Measurements from ENCODE around the gene CD99L2.

The CD99L2 gene

GRCh38 chrX:150761819-150762216 is 136.7 kb downstream of the CD99L2 start:
- Histone ChIP-seq H3K9ac (no peak overlapping the region), H3K36me3 (ENCODE audit: control insufficient read depth, insufficient read depth, low read length) (no peaks in the 10 kb centered on the region), H3K79me2 (no peaks in the 10 kb centered on the region), H3K9me3 (ENCODE audit: control insufficient read depth, low read length) (no peaks in the 10 kb centered on the region), H3K4me2 (ENCODE audit: low read length) (no peak overlapping the region), H3K27ac (no peak overlapping the region), H2AFZ (no peak overlapping the region), H3K4me3 (ENCODE audit: low read depth, low read length) (no peak overlapping the region), H3K27me3 (ENCODE audit: control insufficient read depth, insufficient read depth, low read length) (no peaks in the 10 kb centered on the region), H3K4me1 (no peaks in the 10 kb centered on the region)
- no peak for TF ChIP-seq CTCF (IDR thresholded peaks at IDR 0.05)

GRCh38 chrX:150761176-150761818 is 137.2 kb downstream of the CD99L2 start:
- no peak overlapping the region for H3K27ac ChIP-seq
- no peak overlapping the region for H3K4me2 ChIP-seq (ENCODE audit: low read length)
- TF ChIP-seq CTCF (IDR thresholded peaks at IDR 0.05) = no peak
- no peaks in the 10 kb centered on the region for H3K9me3 ChIP-seq (ENCODE audit: control insufficient read depth, low read length)
- H3K36me3 ChIP-seq (ENCODE audit: control insufficient read depth, insufficient read depth, low read length) = no peaks in the 10 kb centered on the region
- no peaks in the 10 kb centered on the region for H3K27me3 ChIP-seq (ENCODE audit: control insufficient read depth, insufficient read depth, low read length)
- no peaks in the 10 kb centered on the region for H3K79me2 ChIP-seq
- H3K4me1 ChIP-seq = no peaks in the 10 kb centered on the region
- no peak overlapping the region for H3K4me3 ChIP-seq (ENCODE audit: low read depth, low read length)
- H2AFZ ChIP-seq = no peak overlapping the region
- no peak overlapping the region for H3K9ac ChIP-seq

GRCh38 chrX:150759568-150760416 is 138.7 kb downstream of the CD99L2 start:
- no peak overlapping the region for H3K4me3 ChIP-seq (ENCODE audit: low read depth, low read length)
- no peak overlapping the region for H2AFZ ChIP-seq
- H3K79me2 ChIP-seq = no peaks in the 10 kb centered on the region
- TF ChIP-seq CTCF (IDR thresholded peaks at IDR 0.05) = no peak
- H3K9me3 ChIP-seq (ENCODE audit: control insufficient read depth, low read length) = no peaks in the 10 kb centered on the region
- no peak overlapping the region for H3K27ac ChIP-seq
- no peaks in the 10 kb centered on the region for H3K27me3 ChIP-seq (ENCODE audit: control insufficient read depth, insufficient read depth, low read length)
- no peaks in the 10 kb centered on the region for H3K4me1 ChIP-seq
- H3K4me2 ChIP-seq (ENCODE audit: low read length) = no peak overlapping the region
- H3K36me3 ChIP-seq (ENCODE audit: control insufficient read depth, insufficient read depth, low read length) = no peaks in the 10 kb centered on the region
- H3K9ac ChIP-seq = no peak overlapping the region

- no peak overlapping the region for H3K4me3 ChIP-seq (ENCODE audit: low read depth, low read length)
- no peak overlapping the region for H2AFZ ChIP-seq
- H3K9me3 ChIP-seq (ENCODE audit: control insufficient read depth, low read length) = no peaks in the 10 kb centered on the region
- no peaks in the 10 kb centered on the region for H3K79me2 ChIP-seq
- H3K36me3 ChIP-seq (ENCODE audit: control insufficient read depth, insufficient read depth, low read length) = no peaks in the 10 kb centered on the region
- H3K9ac ChIP-seq = no peak overlapping the region
- H3K27me3 ChIP-seq (ENCODE audit: control insufficient read depth, insufficient read depth, low read length) = no peaks in the 10 kb centered on the region
- TF ChIP-seq CTCF (IDR thresholded peaks at IDR 0.05) = no peak
- H3K27ac ChIP-seq = no peak overlapping the region
- H3K4me2 ChIP-seq (ENCODE audit: low read length) = no peak overlapping the region
- H3K4me1 ChIP-seq = no peaks in the 10 kb centered on the region
Measured at GRCh38 chrX:150757371-150757770, 141.1 kb downstream of the CD99L2 start.
